HEK293 (cell line): ENCODE results near the gene INSYN2B.

Source experiments
- CTCF ChIA-PET: fragments of 350-600 bp; formaldehyde crosslinking; extraction: SDS; loops from one replicate; lab custom pipeline; 2021; ENCODE audit warnings: antibody characterized with exemption; lab: Yijun Ruan, JAX
- POLR2A ChIA-PET: fragments of 300-600 bp; formaldehyde crosslinking; extraction: SDS; loops from one replicate; lab custom pipeline; 2020; ENCODE audit warnings: antibody characterized with exemption, inconsistent platforms; lab: Yijun Ruan, JAX
- H3K27ac ChIP-seq: fragments of 200-500 bp; sonication (Bioruptor generic); 2 replicates; pipeline ENCODE4 v1.5.1; 2014; ENCODE audit warnings: low read depth, low read length, control low read depth, inconsistent platforms; ENCODE audit errors: extremely low read depth
- H3K36me3 ChIP-seq, 2 experiments: fragments of 200-500 bp in 1 of 2; sonication (Bioruptor generic) in 1 of 2; 1 replicate in 1 of 2; 2 replicates in 1 of 2; pipeline ENCODE4 v1.5.1; 2014 to 2017; ENCODE audit warnings: inconsistent platforms in 2 of 2, low read length in 2 of 2; ENCODE audit not compliant: control insufficient read depth in 2 of 2, insufficient read depth in 1 of 2
- H3K4me1 ChIP-seq: fragments of 200-500 bp; sonication (Bioruptor generic); 2 replicates; pipeline ENCODE4 v1.5.1; 2014; ENCODE audit warnings: mild to moderate bottlenecking, low read length, inconsistent platforms; ENCODE audit not compliant: control insufficient read depth, insufficient read depth
- H3K4me3 ChIP-seq: 2 replicates; pipeline ENCODE4 v1.5.1; 2011; ENCODE audit warnings: low read depth, mild to moderate bottlenecking, control low read depth, low read length, moderate library complexity
- H3K9me3 ChIP-seq: fragments of 200-500 bp; sonication (Bioruptor generic); 2 replicates; pipeline ENCODE4 v1.5.1; 2014; ENCODE audit warnings: low read depth, low read length, inconsistent platforms; ENCODE audit not compliant: control insufficient read depth, insufficient read depth
- GLIS1 ChIP-seq: fragments of 450-650 bp; formaldehyde crosslinking; IDR thresholded peaks from 2 replicates; pipeline ENCODE4 v1.5.1; 2016; ENCODE audit warnings: missing biosample characterization, missing genetic modification characterization
- KLF16 ChIP-seq: fragments of 450-650 bp; formaldehyde crosslinking; IDR thresholded peaks from 2 replicates; pipeline ENCODE4 v1.5.1; 2017; ENCODE audit warnings: missing biosample characterization, missing genetic modification characterization
- OVOL3 ChIP-seq: fragments of 450-650 bp; formaldehyde crosslinking; IDR thresholded peaks from 2 replicates; pipeline ENCODE4 v1.5.1; 2016; ENCODE audit warnings: missing biosample characterization, missing genetic modification characterization
- RBAK ChIP-seq: fragments of 450-650 bp; formaldehyde crosslinking; IDR thresholded peaks from 2 replicates; pipeline ENCODE4 v1.5.1; 2016; ENCODE audit warnings: missing biosample characterization, missing genetic modification characterization
- REPIN1 ChIP-seq: fragments of 450-650 bp; formaldehyde crosslinking; IDR thresholded peaks from 2 replicates; pipeline ENCODE4 v1.5.1; 2017; ENCODE audit warnings: missing biosample characterization, missing genetic modification characterization, low read depth
- YY1 ChIP-seq: fragments of 450-650 bp; formaldehyde crosslinking; IDR thresholded peaks from 2 replicates; pipeline ENCODE4 v1.5.1; 2018; ENCODE audit warnings: missing biosample characterization, missing genetic modification characterization
- ZNF138 ChIP-seq: fragments of 450-650 bp; formaldehyde crosslinking; IDR thresholded peaks from 2 replicates; pipeline ENCODE4 v1.5.1; 2016; ENCODE audit warnings: missing biosample characterization, missing genetic modification characterization, borderline replicate concordance
- ZNF174 ChIP-seq: fragments of 450-650 bp; formaldehyde crosslinking; IDR thresholded peaks from 2 replicates; pipeline ENCODE4 v1.5.0; 2017; ENCODE audit warnings: missing biosample characterization, mild to moderate bottlenecking, missing genetic modification characterization
- ZNF221 ChIP-seq: fragments of 450-650 bp; formaldehyde crosslinking; IDR thresholded peaks from 2 replicates; pipeline ENCODE4 v1.5.1; 2017; ENCODE audit warnings: missing biosample characterization, missing genetic modification characterization, borderline replicate concordance
- ZNF248 ChIP-seq: fragments of 450-650 bp; formaldehyde crosslinking; IDR thresholded peaks from 2 replicates; pipeline ENCODE4 v1.5.1; 2017; ENCODE audit warnings: missing biosample characterization, missing genetic modification characterization
- ZNF341 ChIP-seq: fragments of 450-650 bp; formaldehyde crosslinking; IDR thresholded peaks from 2 replicates; pipeline ENCODE4; 2016; ENCODE audit warnings: low read depth, missing biosample characterization, missing genetic modification characterization
- ZNF391 ChIP-seq: fragments of 450-650 bp; formaldehyde crosslinking; IDR thresholded peaks from 2 replicates; pipeline ENCODE4 v1.5.1; 2016; ENCODE audit warnings: low read depth, missing biosample characterization, missing genetic modification characterization, borderline replicate concordance
- ZNF48 ChIP-seq: fragments of 450-650 bp; formaldehyde crosslinking; IDR thresholded peaks from 2 replicates; pipeline ENCODE4 v1.5.1; 2016; ENCODE audit warnings: missing biosample characterization, missing genetic modification characterization
- ZNF510 ChIP-seq: fragments of 450-650 bp; formaldehyde crosslinking; IDR thresholded peaks from 2 replicates; pipeline ENCODE4 v1.5.1; 2018; ENCODE audit warnings: mild to moderate bottlenecking, missing genetic modification characterization, missing biosample characterization; ENCODE audit not compliant: insufficient replicate concordance
- ZNF623 ChIP-seq: fragments of 450-650 bp; formaldehyde crosslinking; IDR thresholded peaks from 2 replicates; pipeline ENCODE4 v1.5.1; 2016; ENCODE audit warnings: missing biosample characterization, missing genetic modification characterization
- ZNF626 ChIP-seq: fragments of 450-650 bp; sonication (Bioruptor Pico); formaldehyde crosslinking; IDR thresholded peaks from 2 replicates; pipeline ENCODE4 v1.5.1; 2018; ENCODE audit warnings: missing biosample characterization, missing genetic modification characterization, inconsistent platforms
- ZSCAN16 ChIP-seq: fragments of 450-650 bp; formaldehyde crosslinking; IDR thresholded peaks from 2 replicates; pipeline ENCODE4 v1.5.1; 2016; ENCODE audit warnings: missing biosample characterization, missing genetic modification characterization
- TF ChIP-seq, protein P1 (sequence below): IDR thresholded peaks from 2 replicates; pipeline ENCODE4 v1.6.1; 2011; ENCODE audit warnings: mild to moderate bottlenecking, low read depth, low read length, borderline replicate concordance
- TF ChIP-seq, protein P2 (sequence below): fragments of 450-650 bp; formaldehyde crosslinking; conservative IDR thresholded peaks from 2 replicates; pipeline ENCODE4 v1.5.1; 2016; ENCODE audit warnings: low read depth, missing biosample characterization, missing genetic modification characterization
- TF ChIP-seq, protein P3 (sequence below): fragments of 450-650 bp; IDR thresholded peaks from 2 replicates; pipeline ENCODE4 v1.5.1; 2018; ENCODE audit warnings: missing biosample characterization, mild to moderate bottlenecking, missing genetic modification characterization
- TF ChIP-seq, protein P4 (sequence below): fragments of 450-650 bp; IDR thresholded peaks from 2 replicates; pipeline ENCODE4 v1.5.1; 2018; ENCODE audit warnings: missing biosample characterization, missing genetic modification characterization
- TF ChIP-seq, protein P5 (sequence below): fragments of 450-650 bp; formaldehyde crosslinking; IDR thresholded peaks from 2 replicates; pipeline ENCODE4 v1.5.1; 2016; ENCODE audit warnings: missing biosample characterization, missing genetic modification characterization, borderline replicate concordance
- TF ChIP-seq, protein P6 (sequence below): fragments of 450-650 bp; formaldehyde crosslinking; IDR thresholded peaks from 2 replicates; pipeline ENCODE4 v1.5.1; 2016; ENCODE audit warnings: missing biosample characterization, missing genetic modification characterization

INSYN2B gene

DNA sequence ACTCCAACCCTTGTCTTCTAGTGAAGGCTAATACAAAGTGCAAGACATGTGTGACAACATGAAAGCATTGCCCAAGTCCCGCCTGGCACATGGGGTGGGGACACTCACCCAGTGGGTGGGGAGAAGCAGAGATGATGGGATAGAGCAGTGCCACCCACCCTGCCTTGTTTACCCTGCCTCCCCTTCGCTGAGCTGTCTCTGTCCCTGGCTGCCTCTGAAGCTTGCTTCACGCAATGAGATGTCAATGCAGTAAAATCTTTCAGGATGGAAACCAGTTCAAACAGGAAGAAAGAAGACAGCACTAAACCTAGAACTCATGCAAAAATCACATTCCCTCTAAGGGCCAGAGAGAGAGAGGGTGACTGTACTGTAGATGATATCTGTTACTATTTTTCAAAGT lies 148.0 kb downstream of the INSYN2B start (continued):
- TF ChIP-seq, protein P1, sequence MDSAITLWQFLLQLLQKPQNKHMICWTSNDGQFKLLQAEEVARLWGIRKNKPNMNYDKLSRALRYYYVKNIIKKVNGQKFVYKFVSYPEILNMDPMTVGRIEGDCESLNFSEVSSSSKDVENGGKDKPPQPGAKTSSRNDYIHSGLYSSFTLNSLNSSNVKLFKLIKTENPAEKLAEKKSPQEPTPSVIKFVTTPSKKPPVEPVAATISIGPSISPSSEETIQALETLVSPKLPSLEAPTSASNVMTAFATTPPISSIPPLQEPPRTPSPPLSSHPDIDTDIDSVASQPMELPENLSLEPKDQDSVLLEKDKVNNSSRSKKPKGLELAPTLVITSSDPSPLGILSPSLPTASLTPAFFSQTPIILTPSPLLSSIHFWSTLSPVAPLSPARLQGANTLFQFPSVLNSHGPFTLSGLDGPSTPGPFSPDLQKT, result no peak

DNA sequence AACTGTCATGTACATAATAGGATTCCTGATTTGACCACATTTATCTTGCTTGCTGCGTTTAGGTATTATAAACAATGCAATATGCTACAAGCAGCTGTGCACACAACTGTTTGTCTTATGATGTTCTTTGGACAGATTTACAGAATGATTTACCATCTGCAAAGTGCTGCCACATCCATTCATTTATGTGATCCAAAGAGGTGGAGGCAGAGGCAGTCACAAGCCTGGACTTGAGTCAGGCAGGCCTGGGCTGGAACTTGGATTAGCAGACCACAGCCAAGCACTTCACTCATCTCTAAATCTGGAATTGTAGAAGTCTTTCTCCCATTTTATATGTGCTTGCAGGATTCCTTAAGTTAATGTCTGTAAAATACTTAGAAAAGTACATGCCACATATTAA lies 149.0 kb downstream of the INSYN2B start:
- H3K9me3 ChIP-seq, result no peaks in the 10 kb centered on the region
- no peaks in the 10 kb centered on the region for H3K36me3 ChIP-seq
- POLR2A ChIA-PET, result no interaction called here
- TF ChIP-seq, protein P2, sequence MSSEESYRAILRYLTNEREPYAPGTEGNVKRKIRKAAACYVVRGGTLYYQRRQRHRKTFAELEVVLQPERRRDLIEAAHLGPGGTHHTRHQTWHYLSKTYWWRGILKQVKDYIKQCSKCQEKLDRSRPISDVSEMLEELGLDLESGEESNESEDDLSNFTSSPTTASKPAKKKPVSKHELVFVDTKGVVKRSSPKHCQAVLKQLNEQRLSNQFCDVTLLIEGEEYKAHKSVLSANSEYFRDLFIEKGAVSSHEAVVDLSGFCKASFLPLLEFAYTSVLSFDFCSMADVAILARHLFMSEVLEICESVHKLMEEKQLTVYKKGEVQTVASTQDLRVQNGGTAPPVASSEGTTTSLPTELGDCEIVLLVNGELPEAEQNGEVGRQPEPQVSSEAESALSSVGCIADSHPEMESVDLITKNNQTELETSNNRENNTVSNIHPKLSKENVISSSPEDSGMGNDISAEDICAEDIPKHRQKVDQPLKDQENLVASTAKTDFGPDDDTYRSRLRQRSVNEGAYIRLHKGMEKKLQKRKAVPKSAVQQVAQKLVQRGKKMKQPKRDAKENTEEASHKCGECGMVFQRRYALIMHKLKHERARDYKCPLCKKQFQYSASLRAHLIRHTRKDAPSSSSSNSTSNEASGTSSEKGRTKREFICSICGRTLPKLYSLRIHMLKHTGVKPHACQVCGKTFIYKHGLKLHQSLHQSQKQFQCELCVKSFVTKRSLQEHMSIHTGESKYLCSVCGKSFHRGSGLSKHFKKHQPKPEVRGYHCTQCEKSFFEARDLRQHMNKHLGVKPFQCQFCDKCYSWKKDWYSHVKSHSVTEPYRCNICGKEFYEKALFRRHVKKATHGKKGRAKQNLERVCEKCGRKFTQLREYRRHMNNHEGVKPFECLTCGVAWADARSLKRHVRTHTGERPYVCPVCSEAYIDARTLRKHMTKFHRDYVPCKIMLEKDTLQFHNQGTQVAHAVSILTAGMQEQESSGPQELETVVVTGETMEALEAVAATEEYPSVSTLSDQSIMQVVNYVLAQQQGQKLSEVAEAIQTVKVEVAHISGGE (tag by site-specific recombination), result no peak
- TF ChIP-seq ZNF221 (no peak), ZNF174 (tag by site-specific recombination) (no peak), ZNF391 (tag by site-specific recombination) (no peak)
- TF ChIP-seq, protein P3, sequence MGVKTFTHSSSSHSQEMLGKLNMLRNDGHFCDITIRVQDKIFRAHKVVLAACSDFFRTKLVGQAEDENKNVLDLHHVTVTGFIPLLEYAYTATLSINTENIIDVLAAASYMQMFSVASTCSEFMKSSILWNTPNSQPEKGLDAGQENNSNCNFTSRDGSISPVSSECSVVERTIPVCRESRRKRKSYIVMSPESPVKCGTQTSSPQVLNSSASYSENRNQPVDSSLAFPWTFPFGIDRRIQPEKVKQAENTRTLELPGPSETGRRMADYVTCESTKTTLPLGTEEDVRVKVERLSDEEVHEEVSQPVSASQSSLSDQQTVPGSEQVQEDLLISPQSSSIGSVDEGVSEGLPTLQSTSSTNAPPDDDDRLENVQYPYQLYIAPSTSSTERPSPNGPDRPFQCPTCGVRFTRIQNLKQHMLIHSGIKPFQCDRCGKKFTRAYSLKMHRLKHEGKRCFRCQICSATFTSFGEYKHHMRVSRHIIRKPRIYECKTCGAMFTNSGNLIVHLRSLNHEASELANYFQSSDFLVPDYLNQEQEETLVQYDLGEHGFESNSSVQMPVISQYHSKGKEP, result 0 out of 2 replicates have a peak, but pooled peaks have one; percentile 28
- H3K4me1 ChIP-seq, result no peaks in the 10 kb centered on the region
- CTCF ChIA-PET, result no interaction called here
- H3K27ac ChIP-seq, result no peak overlapping the region
- no peak overlapping the region for H3K4me3 ChIP-seq

DNA sequence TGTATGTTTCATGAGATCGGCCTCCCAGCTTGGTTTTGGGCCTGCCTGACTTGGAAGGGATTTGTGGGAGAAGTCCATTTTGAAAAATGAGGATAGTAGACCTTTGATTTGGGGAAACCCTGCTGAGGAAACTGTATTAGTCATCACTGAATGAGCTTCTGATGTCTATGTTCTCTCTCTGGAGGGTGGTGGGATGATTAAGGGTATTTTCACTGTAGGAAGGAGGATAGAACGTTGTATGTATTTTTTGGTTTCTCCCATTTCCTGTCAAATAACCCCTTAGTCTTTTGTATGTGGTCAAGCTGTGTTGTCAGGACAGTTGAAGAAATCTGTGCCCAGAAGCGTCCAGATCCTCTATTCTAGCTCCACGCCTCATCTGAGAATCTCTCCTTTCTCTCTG lies 151.9 kb downstream of the INSYN2B start:
- POLR2A ChIA-PET, result no interaction called here

More for the DNA sequence above, 151.9 kb downstream of the INSYN2B start:
- Histone ChIP-seq H3K27ac (no peak overlapping the region), H3K4me1 (no peaks in the 10 kb centered on the region), H3K9me3 (no peaks in the 10 kb centered on the region), H3K36me3 (no peaks in the 10 kb centered on the region), H3K4me3 (no peak overlapping the region)
- TF ChIP-seq ZSCAN16 (no peak), ZNF623 (tag by site-specific recombination) (no peak), ZNF341 (no peak), OVOL3 (tag by site-specific recombination) (no peak), ZNF138 (tag by site-specific recombination) (no peak), RBAK (no peak), ZNF391 (tag by site-specific recombination) (no peak), ZNF626 (tag by site-specific recombination) (no peak), ZNF510 (tag by site-specific recombination) (no peak), REPIN1 (tag by site-specific recombination) (no peak), GLIS1 (no peak), YY1 (tag by site-specific recombination) (no peak), ZNF248 (tag by site-specific recombination) (no peak), ZNF48 (tag by site-specific recombination) (no peak), KLF16 (tag by site-specific recombination) (no peak)
- TF ChIP-seq, protein P4, sequence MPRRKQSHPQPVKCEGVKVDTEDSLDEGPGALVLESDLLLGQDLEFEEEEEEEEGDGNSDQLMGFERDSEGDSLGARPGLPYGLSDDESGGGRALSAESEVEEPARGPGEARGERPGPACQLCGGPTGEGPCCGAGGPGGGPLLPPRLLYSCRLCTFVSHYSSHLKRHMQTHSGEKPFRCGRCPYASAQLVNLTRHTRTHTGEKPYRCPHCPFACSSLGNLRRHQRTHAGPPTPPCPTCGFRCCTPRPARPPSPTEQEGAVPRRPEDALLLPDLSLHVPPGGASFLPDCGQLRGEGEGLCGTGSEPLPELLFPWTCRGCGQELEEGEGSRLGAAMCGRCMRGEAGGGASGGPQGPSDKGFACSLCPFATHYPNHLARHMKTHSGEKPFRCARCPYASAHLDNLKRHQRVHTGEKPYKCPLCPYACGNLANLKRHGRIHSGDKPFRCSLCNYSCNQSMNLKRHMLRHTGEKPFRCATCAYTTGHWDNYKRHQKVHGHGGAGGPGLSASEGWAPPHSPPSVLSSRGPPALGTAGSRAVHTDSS (tag by site-specific recombination), result no peak
- TF ChIP-seq, protein P5, sequence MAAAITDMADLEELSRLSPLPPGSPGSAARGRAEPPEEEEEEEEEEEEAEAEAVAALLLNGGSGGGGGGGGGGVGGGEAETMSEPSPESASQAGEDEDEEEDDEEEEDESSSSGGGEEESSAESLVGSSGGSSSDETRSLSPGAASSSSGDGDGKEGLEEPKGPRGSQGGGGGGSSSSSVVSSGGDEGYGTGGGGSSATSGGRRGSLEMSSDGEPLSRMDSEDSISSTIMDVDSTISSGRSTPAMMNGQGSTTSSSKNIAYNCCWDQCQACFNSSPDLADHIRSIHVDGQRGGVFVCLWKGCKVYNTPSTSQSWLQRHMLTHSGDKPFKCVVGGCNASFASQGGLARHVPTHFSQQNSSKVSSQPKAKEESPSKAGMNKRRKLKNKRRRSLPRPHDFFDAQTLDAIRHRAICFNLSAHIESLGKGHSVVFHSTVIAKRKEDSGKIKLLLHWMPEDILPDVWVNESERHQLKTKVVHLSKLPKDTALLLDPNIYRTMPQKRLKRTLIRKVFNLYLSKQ (tag by site-specific recombination), result no peak
- TF ChIP-seq, protein P6, sequence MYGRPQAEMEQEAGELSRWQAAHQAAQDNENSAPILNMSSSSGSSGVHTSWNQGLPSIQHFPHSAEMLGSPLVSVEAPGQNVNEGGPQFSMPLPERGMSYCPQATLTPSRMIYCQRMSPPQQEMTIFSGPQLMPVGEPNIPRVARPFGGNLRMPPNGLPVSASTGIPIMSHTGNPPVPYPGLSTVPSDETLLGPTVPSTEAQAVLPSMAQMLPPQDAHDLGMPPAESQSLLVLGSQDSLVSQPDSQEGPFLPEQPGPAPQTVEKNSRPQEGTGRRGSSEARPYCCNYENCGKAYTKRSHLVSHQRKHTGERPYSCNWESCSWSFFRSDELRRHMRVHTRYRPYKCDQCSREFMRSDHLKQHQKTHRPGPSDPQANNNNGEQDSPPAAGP (tag by site-specific recombination), result no peak
- CTCF ChIA-PET, result interaction anchor here (0.7 kb wide), 1 partner anchor 152 kb away, joined by 3 read pairs; the partner anchor contains the start of gene INSYN2B
